HG03520 (cell line): ENCODE measurements around the gene RMDN2.

Source experiments
- ATAC-seq: cut with Tn5 transposase; IDR thresholded peaks from one replicate; pipeline ENCODE4 v1.9.1; 2021; ENCODE audit warnings: mild to moderate bottlenecking, moderate library complexity; ENCODE audit not compliant: unreplicated experiment

The RMDN2 gene

GRCh38 chr2:38037325-38037724 is 112.2 kb downstream of the RMDN2 start:
- ATAC-seq = no peak

DNA sequence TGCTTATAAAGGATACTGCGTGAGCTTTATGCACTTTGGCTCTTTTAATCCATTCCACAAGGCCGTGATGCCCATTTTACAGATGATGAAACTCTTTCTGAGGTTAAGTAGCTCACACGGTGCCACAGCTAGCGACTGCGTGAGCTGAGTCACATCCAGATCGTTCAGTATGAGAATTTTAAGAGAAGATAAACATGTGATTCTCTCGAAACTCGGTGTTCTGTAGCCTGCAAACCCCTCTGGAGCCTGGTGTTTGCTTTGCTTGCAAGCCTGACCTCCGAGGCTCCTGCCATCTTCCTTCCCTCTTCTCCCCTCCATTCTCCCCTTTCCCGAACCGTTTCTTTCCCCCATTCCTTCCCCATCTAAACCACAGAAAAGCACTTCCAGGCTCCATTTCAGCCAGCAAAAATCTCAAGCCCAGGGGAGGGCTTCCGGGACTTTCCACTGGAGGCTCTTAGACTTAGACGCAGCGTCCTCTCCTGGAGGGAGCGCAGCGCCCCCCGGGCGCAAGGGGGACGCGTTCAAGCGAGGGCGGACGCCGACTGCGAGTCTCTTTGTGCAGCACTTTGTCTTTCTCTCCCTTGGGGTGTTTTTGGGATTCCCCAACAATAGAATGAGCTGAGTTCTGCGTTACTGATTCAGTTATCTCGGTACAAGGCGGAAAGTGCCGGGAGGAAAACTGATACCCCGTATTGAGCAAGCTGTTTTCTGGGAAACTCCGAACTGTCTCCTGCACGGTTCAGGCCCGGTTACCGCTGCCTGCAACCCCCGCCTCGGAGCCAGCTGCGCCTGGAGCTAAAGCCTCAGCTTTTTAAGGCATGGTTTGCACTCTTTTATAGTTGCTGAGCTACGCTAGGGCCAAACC is 112.9 kb downstream of the RMDN2 start:
- ATAC-seq = peak; percentile 65

GRCh38 chr2:38038682-38039081 is 113.6 kb downstream of the RMDN2 start:
- ATAC-seq = no peak

DNA sequence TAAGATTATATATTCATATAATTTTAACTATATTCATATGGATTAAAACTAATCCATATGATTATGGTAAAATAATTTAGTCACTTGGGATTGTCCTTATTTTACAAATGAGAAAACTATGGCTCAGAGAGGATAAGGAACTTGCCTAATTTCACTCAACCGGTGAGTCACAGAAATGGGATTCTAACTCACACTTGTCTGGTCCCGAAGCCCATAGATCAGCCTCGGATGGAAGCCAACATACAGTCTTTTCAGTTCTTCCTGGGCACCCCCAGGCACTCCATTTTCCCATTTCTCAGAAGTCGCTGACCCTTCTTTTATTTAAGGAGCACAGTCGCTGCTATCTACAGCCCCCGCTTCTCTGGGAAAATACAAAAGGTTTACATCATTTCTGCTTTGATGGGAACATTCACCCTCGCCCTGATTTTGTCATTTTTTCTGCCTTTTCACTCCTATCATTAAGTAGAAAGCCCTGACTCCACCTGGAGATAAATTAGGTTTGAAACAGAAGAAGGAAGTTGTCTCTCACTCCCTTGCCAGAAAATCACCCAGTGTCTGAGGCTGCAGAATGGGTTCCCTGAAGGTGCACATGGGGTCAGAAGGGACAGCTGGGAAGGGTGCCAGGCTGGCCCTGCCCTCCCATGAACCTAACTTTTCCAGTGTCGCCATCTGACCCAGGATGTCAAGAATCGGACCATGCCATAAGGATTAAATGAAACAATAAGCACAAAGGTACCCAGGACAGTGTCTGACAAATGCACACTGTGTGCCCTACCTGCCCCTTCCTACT is 114.2 kb downstream of the RMDN2 start:
- ATAC-seq = no peak

GRCh38 chr2:38045811-38046210 is 120.7 kb downstream of the RMDN2 start:
- ATAC-seq = no peak

- no peak for ATAC-seq
Measured at GRCh38 chr2:38056216-38056615, 131.1 kb downstream of the RMDN2 start.

DNA sequence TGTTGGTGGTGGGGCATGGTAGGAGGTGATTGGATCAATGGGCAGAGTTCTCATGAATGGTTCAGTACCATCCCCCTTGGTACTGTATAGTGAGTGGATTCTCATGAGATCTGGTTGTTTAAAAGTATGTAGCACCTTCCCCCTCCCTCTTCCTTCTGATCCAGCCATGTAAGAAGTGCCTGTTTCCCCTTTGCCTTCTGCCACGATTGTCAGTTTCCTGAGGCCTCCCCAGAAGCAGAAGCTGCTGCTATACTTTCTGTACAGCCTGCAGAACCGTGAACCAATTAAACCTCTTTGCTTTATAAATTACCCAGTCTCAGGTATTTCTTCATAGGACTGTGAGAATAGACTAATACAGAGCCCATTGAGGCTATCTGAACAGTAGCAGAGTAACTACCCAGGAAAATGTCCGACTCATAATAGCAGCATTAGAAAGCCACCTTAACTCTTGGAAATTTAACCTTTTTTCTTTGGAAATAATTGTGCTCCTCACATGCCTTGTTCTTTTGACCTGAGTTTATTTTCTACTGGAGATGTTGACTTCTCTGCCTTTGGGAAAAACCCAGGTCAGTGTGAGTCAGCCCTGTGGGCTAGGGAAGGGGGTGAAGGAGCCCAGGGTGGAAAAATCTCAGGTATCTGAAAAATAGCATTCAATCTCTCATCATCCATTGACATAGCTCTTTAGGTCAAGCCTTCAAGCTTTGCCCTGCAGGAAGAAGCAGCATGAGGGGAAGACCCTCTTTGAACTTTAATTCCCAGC is 132.7 kb downstream of the RMDN2 start:
- no peak for ATAC-seq

- ATAC-seq = no peak
Measured at GRCh38 chr2:38060236-38061018, 135.3 kb downstream of the RMDN2 start.

DNA sequence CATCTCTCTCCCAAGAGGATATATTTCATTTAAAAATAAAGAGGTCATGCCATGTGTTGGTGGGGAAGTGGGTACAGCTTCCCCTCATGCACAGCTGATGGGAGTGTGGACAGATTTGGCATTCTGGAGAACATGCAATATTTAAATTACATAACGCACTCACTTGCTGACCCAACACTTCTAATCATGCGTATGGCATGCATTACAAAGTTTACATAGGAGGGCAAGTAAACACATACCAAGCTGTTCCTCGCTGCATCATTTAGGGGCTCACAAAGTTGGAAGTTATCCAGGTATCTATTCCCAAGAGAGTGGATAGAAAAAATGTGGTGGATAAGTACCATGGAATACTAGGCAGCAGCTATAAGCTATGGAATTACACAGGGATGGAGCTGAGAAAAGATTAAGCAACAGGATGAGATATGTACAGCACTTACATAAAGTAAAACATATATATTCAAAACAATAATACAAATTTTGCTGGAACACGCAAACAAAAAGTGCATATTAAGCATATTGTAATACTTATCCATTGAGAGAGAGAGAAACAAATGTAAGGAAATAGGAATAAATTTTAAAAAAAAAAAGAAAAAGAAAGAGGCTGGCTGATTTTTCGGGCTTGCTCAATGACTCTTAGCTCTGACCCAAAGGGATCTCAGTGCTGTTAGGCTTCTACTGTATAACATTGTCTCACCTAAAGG is 139.9 kb downstream of the RMDN2 start:
- ATAC-seq = no peak

GRCh38 chr2:38065502-38066135 is 140.5 kb downstream of the RMDN2 start:
- no peak for ATAC-seq

- ATAC-seq = no peak
Measured at GRCh38 chr2:38066421-38067115, 141.5 kb downstream of the RMDN2 start.
